Colonic mucosa (tissue), 4 donors: ENCODE results near the gene DNAJC15. TPM values are rescaled to one million over a fixed set of nuclear protein-coding genes. Genes with fewer than 3 reads are reported as not detected.

ENCODE experiments used
- DNase-seq: peaks from one replicate; pipeline ENCODE4 v3.0.0-alpha.2; 2020
- H3K27ac ChIP-seq: fragments of 200-600 bp; one replicate; pipeline ENCODE4 v1.8.0; 2021
- H3K27me3 ChIP-seq: fragments of 200-600 bp; one replicate; pipeline ENCODE4 v1.8.0; 2021
- H3K36me3 ChIP-seq: fragments of 200-600 bp; one replicate; pipeline ENCODE4 v1.8.0; 2021
- H3K4me1 ChIP-seq: fragments of 200-600 bp; one replicate; pipeline ENCODE4 v1.8.0; 2021; ENCODE audit warnings: mild to moderate bottlenecking
- H3K4me3 ChIP-seq: fragments of 200-600 bp; one replicate; pipeline ENCODE4 v1.8.0; 2021
- H3K9ac ChIP-seq, 2 donors: one replicate each; pipeline ENCODE4 v1.7.0; 2013; ENCODE audit warnings: control low read depth in 2 of 2, low read depth in 2 of 2, low read length in 2 of 2
- H3K9me3 ChIP-seq: fragments of 200-600 bp; one replicate; pipeline ENCODE4 v1.8.0; 2021
- CTCF ChIP-seq: fragments of 200-600 bp; IDR thresholded peaks from one replicate; pipeline ENCODE4 v1.8.0; 2022; ENCODE audit warnings: antibody characterized with exemption, mild to moderate bottlenecking
- intact Hi-C: fragments of 100-400 bp; cut with DNase I; formaldehyde crosslinking; loops from one replicate; pipeline ENCODE4 v1.14.1; 2022
- total RNA-seq, 2 donors: library from RNA; stranded (reverse); fragmentation: NEBNext Ultra II Directional in 1 of 2; extraction: Animal tissue kit (Norgen Biotek cat#: 25700) in 1 of 2; gene quantifications; one replicate each; pipeline ENCODE4 v1.2.1, GENCODE V29; 2021
- donor health status: healthy.
- donor health status: DM: no; HTN: no; CAD: no.
- donor health status: DM: no; HTN: no; CAD: no.

Gene DNAJC15
- total RNA-seq, 2 donors from 2014 or later = 6.6 to 14.6 TPM

GRCh38 chr13:42996584-42996983 is 26.8 kb upstream of the DNAJC15 start:
- Histone ChIP-seq H3K9me3 (no peaks in the 10 kb centered on the region), H3K27me3 (no peaks in the 10 kb centered on the region), H3K4me3 (no peak overlapping the region), H3K36me3 (no peaks in the 10 kb centered on the region), H3K27ac (no peak overlapping the region), H3K9ac (no peak overlapping the region), H3K4me1 (peaks cover 4% of the 10 kb centered on the region)
- intact Hi-C loops = no loop called here
- no peak for DNase-seq
- no peak for TF ChIP-seq CTCF

- peaks cover 4% of the 10 kb centered on the region for H3K4me1 ChIP-seq
- H3K9ac ChIP-seq = no peak overlapping the region
- H3K4me3 ChIP-seq = no peak overlapping the region
- H3K9me3 ChIP-seq = no peaks in the 10 kb centered on the region
- intact Hi-C loops = no loop called here
- no peaks in the 10 kb centered on the region for H3K27me3 ChIP-seq
- H3K27ac ChIP-seq = no peak overlapping the region
- no peaks in the 10 kb centered on the region for H3K36me3 ChIP-seq
- no peak for DNase-seq
- TF ChIP-seq CTCF = no peak
These were observed 26.0 kb upstream of the DNAJC15 start for GRCh38 chr13:42997381-42997780.

- Histone ChIP-seq H3K9me3 (no peaks in the 10 kb centered on the region), H3K9ac (no peak overlapping the region)
These were observed 23.9 kb upstream of the DNAJC15 start for GRCh38 chr13:42999491-42999890.

GRCh38 chr13:43000676-43001075 is 22.7 kb upstream of the DNAJC15 start:
- Histone ChIP-seq H3K4me3 (no peak overlapping the region), H3K9me3 (no peaks in the 10 kb centered on the region), H3K27ac (no peak overlapping the region), H3K9ac (no peak overlapping the region), H3K4me1 (no peaks in the 10 kb centered on the region), H3K36me3 (no peaks in the 10 kb centered on the region), H3K27me3 (no peaks in the 10 kb centered on the region)
- no peak for DNase-seq
- intact Hi-C loops = no loop called here
- TF ChIP-seq CTCF = no peak

More at GRCh38 chr13:42999491-42999890, 23.9 kb upstream of the DNAJC15 start:
- TF ChIP-seq CTCF = no peak
- no peaks in the 10 kb centered on the region for H3K27me3 ChIP-seq
- H3K27ac ChIP-seq = no peak overlapping the region
- no peak for DNase-seq
- H3K4me1 ChIP-seq = no peaks in the 10 kb centered on the region
- no peak overlapping the region for H3K4me3 ChIP-seq
- no peaks in the 10 kb centered on the region for H3K36me3 ChIP-seq
- intact Hi-C loops = no loop called here

- H3K4me1 ChIP-seq = no peaks in the 10 kb centered on the region
- TF ChIP-seq CTCF = no peak
- no peak overlapping the region for H3K9ac ChIP-seq
- DNase-seq = no peak
- H3K9me3 ChIP-seq = no peaks in the 10 kb centered on the region
- no peaks in the 10 kb centered on the region for H3K36me3 ChIP-seq
- no peak overlapping the region for H3K4me3 ChIP-seq
- H3K27ac ChIP-seq = no peak overlapping the region
- intact Hi-C loops = no loop called here
- H3K27me3 ChIP-seq = no peaks in the 10 kb centered on the region
These were observed 21.4 kb upstream of the DNAJC15 start for GRCh38 chr13:43002021-43002420.

GRCh38 chr13:43003010-43003409 is 20.4 kb upstream of the DNAJC15 start:
- Histone ChIP-seq H3K4me3 (no peak overlapping the region), H3K36me3 (no peaks in the 10 kb centered on the region), H3K9me3 (no peaks in the 10 kb centered on the region), H3K27me3 (no peaks in the 10 kb centered on the region), H3K4me1 (no peaks in the 10 kb centered on the region), H3K27ac (no peak overlapping the region), H3K9ac (no peak overlapping the region)
- DNase-seq = no peak
- intact Hi-C loops = no loop called here
- no peak for TF ChIP-seq CTCF
